T-helper 1 cell (primary cell): ENCODE data around the gene MCC.
"Not testable (repeated sequence)": the region's sequence is repeated elsewhere in the genome, so short reads cannot be mapped to it uniquely, and the experiment has no call there.

Experiments
- DNase-seq, 5 donors: peaks; one replicate each; pipeline ENCODE4 v3.0.0-alpha.2; 2012 to 2020

MCC gene

DNA sequence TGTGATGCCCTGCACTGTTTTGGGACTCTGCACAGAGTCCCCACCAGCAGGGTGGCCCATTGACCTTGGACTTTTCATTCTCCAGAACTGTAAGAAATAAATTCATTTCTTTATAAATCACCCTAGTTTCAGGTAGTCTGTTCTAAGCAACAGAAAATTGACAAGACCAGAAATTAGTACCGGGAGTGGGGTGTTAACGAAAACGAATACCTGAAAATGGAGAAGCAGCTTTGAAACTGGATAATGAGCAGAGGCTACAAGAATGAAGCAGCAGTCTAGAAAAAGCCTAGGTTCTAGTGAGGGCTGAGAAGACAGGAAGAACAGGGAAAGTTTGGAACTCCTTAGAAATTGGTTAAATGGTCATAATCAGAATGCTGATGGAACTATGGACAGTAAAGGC, 2.1 kb upstream of the MCC start:
- DNase-seq: no peak

DNA sequence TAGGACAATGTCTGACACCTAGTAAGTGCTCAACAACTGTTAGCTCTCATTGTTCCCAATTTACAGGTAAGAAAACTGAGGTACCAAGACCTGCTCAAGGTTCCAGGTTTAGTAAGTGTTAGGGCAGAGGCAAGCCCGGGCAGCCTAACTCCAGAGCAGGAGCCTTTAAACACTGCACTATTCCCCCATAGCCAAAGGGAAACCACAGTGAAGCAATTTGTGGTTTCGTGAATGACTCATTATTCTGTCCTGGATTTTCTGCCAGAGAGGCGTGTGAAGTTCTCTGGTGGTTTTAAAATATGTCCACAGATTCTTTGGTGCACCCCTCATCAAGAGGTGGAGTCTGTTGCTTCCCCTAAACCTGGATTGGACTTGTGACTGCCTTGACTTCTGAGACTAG, 1.0 kb upstream of the MCC start:
- peak in 1 of 5 donors; percentile 43 for DNase-seq

DNA sequence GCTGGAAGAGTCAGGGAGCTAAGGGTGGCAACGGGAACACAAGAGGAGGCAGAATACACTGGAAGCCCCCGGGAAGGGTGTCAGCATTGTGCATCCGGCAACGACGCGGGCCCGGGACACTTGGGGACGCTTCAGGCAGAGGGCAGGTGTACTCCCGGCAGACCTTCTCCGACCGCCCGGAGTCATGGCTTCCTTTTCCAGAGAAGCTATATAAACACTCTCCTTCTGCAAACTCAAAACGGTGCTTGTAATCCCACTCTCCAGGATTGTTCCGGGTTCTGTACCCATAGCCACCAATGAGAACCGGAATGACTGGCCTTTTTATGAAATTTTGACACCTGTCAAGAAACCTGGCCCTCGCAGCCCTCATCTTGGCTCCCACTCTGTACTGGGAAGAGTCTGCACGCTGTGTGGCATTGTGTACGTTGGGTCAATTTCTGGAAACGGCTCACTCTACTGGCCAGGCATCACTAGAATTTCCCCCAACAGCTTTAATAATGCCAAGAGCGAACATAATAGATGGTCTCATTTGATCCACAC, 462 bp upstream of the MCC start:
- DNase-seq: no peak

DNA sequence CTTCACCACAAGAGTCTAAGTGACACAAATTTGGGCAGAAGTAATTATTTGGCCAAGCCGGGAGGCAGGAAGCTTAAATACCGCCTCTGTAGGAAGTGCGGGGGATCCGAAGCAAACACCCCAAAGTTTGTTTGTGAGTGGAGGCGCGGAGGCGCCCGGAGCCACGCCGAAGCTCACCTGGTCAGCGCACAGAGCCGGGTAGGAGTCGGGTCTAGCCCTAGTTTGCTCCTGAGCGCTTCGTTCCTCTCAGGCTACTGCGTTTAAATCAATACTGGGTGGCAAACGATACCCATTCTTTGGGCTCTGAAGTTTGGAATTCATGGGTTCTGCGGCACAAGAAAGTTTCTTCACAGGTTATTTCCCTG, 855 bp downstream of the MCC start:
- DNase-seq: no peak

DNA sequence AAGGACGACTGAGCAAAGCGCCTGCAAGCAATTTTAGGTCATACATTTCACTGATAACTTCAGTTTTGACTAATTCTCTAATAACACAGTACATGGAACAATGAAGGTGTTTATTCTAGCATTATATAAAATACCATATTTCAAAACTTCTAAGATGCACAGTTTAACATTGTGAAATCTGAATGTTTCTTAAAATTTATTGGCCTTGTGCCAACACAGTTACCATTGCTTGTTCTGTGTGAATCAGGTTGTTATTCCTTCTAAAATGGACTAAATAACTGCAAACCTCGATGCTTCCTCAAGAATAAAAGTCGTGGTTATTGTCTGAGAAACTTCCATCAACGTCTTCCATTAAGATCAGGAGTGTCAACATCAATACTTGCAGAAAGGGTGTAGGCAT, 8.0 kb downstream of the MCC start:
- no peak for DNase-seq

DNA sequence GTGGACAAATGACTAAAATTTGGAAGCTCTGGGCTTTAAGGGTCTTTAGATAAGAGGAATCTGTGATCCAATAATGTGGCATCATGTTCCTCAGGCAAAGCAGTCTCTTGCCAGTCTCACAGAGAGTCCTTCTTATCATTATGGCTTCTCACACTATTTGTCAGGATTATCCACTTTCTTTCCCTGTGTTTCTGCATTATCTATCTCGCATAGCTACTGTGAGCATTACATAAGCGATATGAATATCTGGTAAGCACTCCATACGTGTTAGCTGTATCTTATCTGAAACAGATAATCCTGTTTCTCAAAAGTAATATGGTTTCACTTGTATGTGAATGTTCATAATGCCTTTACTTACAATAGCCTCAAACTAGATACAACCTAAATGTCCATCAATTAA, 9.6 kb downstream of the MCC start:
- DNase-seq: no peak

DNA sequence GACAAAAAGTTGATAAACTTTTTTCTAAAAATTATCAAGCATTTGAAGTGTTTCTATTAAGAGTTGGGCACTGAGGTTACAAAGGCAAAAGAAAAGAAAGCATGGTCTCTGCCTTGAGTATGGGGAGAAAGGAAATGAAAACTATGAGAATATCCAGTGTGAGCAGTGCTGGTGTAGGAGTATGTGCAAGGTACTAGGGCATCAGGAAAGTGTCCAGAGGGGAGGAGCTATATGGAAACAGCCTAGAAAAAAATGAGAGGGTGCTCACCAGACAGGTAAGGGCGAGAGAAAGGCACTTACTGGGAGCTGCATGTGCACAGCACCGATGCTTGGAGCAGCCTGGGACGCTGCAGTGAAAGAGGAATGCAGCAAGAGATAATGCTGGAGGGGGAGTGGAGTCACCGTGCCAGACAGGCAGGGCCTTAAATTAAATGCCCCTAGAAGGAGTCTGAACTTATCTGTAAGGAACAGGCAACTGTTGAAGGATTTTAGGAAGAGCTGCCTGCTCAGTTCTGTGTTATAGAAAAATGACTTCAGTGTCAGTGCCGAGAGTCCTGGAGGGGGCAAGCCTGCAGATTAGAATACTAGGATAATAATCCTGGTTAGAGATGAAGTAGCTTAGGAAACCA, 14.0 kb downstream of the MCC start:
- DNase-seq: no peak

DNA sequence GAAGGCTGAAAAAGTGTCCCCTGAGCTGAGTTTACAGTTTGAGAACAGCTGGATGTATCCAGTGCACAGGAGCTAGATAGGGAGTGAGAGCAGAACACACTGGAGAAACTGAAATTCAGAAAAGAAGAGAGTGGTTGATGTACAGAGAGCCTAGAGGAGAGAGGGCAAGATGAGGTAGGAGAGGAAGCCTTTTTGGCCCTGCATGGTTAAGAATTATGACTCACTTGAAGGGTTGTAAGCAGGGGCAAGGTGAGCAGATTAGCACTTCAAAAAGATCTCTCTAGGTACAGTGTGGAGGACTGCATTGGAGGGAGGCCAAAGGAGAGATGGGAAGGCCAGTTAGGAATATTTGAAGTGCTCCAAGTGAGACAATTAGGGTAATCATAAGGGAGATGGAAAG, 25.2 kb downstream of the MCC start:
- no peak for DNase-seq

DNA sequence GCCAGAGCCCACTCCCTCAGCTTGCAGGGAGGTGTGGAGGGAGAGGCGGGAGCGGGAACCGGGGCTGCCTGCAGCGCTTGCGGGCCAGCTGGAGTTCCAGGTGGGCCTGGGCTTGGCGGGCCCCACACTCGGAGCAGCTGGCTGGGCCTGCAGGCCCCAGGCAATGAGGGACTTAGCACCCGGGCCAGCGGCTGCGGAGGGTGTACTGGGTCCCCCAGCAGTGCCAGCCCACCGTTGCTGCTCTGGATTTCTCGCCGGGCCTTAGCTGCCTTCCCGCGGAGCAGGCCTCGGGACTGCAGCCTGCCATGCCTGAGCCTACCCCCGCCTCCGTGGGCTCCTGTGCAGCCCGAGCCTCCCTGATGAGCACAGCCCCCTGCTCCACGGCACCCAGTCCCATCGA, 31.1 kb downstream of the MCC start:
- not testable (repeated sequence) for DNase-seq

DNA sequence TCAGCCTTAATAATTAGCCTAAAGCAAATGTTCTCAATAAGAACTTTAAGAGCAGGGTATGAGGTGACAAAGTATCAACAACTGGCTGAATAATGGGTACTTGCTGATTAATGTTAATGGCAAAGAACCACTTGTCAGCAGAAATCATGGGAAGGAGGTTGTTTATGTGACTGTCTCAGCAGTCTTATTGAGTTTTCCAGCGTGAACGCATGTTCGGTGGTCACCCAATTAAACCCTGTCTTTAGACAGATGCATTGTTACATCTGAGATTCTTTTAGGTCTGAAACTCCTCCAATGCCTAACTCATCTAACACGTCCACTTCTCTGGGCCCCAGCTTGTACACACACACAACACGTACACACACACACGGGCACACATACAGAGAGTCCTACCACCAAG, 35.3 kb downstream of the MCC start:
- DNase-seq: no peak

DNA sequence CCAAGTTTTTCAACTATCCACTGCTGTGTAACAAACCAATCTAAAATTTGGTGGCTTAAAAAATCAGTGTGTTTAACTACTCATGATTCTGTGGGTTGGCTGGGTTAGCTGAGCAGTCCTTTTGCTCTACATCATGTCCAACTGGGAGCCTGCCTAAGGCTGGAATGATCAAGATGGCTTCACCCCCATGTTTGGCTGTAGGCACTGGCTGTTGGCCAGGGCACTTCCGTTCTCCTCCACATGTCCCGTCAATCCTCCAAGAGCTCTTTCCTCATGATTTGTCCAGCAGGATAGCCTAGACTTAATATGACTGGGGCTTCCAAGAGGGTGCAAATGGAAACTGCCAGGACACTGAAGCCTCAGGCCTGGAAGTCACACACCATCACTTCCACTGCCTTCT, 36.5 kb downstream of the MCC start:
- DNase-seq: no peak

DNA sequence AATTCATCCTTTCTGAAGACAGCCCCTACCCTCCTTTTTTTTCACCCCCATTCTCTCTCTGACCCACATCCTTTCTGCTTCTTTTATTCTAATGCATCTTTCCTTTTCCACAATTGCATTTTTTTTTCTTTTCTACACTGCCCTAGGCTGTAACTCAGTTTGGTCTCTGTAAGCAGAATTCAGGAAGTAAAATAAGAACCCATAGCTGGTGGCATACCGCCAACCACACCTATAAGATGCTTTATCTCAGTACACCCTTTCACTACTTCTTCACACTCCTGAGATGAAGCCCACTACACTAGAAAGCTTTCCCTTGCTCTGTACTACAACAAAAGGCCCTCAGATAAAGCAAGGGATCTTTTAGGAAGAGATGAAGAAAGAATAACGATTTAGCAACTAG, 37.3 kb downstream of the MCC start:
- no peak for DNase-seq

DNA sequence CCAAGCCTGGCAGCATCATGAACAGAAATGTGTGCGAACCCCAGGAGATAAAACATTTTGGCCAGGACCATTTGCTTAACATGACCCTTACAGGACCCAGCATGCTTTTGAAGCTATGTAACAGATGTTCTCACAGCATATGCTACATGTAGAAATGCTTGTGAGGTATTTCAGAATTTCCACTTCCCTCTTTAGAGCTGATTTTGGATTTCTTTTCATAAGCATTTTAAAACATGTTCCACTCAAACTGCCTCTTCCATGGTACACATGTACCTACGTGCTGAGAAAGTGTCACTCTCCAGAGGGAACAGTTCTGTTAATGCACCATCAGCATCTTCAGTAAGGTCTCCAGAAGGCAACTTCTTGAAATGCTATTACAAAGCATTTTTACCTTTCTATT, 37.8 kb downstream of the MCC start:
- no peak for DNase-seq

DNA sequence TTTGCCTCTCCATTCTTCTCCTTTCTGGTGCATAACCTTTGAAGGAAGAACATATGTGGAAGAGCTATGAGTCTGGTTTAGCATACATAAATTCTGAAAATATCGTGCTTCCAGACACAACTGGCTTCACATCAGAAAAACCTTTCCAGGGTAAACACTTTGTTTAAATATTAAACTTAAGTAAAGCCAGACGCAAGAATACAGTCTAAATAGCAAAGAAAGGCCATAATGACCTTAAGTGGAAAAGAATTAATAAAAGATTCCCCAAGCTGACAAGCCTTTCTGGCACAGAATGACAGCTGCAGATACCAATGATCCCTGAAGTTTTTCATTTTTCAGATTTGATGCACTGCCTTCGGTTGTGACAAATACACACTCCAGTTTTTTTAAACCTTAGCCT, 40.0 kb downstream of the MCC start:
- no peak for DNase-seq

DNA sequence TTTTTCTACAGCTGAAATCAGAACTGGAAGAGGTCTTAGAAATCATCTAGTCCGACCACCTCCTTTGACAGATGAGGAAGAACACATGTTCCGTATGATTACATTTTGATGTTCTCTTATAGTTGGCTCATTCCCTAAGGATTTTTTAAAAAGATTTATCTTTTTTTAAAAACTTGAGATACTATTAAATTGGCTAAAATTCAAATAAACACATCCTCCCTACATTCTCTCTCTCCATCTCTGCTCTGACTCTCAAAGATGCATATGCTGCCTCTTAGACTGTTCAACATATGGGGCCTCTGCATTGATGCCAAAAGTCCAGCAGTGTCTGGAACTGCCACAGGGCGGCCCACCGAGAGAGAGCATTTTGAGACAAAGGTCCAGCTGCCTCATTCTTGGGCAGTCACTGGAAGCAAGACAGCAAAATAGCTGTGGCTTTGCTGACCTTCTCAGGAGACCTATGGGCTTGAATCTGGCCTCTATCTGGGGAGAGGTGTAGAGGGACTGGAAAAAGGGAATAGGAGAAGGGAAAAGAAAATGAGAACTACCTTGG, 40.7 kb downstream of the MCC start:
- DNase-seq: no peak

DNA sequence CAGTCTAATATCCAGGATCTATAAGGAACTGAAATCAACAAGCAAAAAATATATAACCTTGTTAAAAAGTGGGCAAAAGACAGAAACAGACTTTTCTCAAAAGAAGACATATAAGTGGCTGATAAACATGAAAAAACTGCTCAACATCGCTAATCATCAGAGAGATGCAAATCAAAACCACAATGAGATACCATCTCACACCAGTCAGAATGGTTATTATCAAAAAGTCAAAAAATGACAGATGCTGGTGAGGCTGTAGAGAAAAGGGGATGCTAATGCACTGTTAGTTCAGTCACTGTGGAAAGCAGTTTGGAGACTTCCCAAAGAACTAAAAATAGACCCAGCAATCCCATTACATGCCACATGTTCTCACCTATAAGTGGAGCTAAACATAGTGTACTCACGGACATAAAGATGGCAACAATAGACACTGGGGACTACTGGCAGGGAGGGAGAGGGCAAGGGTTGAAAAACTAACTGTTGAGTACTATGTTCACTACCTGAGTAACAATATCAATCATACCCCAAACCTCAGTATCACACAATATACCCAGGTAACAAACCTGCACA, 41.8 kb downstream of the MCC start:
- no peak for DNase-seq

DNA sequence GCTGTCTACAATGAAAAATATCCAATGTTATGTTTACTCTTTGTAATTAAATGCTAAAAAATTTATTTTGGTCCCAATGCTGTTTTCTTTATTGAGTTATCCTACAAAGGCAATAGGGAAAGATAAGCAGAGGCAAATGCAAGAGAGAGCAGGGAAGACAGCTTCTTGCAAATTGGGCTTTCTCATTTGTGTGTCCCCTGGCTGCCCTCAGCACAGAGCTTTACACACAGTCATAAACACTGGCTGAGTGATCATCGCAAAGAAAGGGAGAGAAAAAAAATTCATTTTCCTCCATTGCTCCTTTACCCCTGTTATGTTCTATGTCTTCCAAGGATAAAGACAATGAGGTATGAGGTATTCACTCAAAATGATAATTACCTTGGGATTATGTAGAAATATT, 51.1 kb downstream of the MCC start:
- DNase-seq: no peak

DNA sequence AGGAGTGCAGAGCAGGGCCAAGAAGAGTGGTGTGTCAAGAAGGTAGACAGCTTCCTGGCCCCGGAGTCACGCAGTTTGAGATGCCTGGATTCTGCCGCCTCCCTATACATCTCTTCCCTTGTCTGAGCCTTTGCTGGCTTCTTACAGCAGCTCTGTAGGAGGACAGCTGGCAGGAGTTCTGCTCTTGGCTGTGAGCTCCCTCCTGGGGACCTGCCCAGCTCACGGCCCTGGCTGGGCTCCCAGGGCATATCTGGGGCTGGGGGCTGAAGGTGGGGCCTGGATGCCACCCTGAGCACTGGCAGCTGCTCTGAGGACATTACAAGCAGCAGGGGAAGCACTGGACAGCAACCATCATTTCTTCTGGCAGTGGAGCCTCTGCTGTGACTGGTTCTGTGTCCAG, 52.7 kb downstream of the MCC start:
- DNase-seq: no peak

DNA sequence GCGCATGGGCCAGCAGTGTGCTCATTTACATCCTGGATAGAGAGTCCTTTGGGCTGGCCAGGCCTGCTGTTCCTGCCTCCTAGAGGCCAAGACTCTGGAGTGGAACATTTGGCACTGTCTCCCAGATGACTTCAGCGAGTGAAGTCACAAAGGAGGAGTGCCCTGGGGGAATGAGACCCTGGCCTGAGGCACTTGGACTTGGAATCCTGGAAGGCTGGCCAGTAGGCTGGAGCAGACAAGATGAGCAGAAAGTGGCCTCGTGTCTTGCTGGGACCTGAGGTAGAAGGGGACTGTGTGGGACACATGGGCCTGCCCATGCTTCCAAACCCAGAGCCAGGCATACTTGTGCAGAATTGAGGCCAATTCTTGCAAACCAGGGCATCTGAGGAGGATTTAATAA, 53.4 kb downstream of the MCC start, which contains the start of gene TSSK1B:
Gene TSSK1B (minus strand): TSS at position 101 of the 400 bp plus-strand sequence. CDS start 150 bp downstream, outside the sequence.
- no peak for DNase-seq

DNA sequence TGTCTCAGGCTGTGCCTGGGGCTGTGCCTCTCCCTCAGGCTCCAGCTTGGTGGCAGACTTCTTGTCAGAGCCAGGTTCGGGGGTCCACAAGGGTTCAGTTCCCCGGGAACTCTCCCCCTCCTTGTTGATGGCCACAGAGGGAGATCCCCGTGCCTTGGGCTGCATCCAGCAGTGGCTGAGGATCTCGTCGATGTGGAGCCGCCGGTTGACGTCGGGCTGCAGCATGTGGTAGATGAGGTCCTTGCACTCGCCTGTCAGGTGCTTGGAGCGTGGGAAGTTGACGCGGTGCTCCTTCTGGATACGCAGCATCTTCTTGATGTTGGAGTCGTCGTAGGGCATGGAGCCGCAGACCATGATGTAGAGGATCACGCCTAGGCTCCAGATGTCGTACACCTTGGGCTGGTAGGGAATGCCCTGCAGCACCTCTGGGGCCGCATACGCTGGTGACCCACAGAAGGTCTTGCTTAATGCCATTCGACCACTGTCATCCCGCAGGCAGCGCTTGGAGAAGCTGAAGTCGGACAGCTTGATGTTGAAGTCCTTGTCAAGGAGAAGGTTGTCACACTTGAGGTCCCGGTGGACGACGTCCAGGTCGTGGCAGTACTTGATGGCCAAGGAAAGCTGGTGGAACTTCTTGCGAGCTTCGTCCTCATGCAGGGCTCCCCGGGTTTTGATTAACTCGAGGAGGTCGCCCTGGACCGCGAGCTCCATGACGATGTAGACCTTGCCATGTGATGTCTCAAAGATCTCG, 54.2 kb downstream of the MCC start:
- no peak for DNase-seq

DNA sequence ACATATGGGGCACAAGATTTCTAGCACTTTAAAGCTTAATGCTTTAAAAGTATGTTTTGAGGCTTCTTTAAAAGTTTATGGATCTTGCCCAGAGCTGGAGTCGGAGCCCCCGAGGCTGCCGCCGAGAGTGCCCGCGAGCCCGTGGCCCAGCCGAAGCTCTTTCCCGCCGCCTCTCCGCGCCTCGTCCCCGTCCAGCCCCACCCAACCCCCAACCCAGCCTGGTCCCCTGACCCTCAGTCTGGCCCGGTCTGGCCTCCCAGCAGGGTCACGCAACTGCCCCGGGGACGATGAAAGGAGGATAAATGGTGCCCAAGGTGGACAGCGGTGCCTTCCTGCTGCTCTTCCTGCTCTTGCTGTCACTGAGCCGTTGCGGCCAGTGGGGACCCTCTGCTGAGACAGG, 55.2 kb downstream of the MCC start:
- no peak for DNase-seq

DNA sequence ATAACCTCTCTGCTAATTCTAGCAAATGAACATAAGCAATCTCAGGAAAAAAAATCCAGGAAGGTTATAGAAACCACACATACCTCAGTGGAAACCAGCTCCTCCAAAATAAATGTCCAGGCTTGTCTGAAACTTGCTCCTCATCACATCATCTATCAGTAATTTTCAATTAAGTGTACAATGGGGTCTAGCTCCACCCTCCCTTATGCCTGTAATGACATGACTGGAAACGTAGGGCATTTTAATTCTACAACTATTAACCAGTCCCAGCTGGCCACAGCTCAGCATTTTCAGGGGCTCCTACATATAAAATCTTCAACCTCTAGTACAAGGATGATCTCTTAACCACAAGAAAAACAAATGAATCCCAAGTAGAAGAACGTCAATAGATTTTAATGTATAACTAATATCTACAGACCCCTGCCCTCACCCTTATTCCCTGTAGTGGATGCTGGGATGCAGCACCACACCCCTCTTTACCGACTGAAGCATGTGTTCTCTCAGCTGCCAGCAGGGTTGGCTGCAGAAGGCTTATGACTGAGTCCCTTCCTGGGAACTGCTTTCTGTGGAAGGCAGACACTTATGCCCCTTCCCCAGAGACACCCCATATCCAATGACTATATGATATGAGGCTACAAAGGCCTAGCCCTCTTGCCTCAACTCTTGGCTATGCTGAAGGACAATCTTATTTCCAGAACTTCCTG, 60.2 kb downstream of the MCC start:
- no peak for DNase-seq

DNA sequence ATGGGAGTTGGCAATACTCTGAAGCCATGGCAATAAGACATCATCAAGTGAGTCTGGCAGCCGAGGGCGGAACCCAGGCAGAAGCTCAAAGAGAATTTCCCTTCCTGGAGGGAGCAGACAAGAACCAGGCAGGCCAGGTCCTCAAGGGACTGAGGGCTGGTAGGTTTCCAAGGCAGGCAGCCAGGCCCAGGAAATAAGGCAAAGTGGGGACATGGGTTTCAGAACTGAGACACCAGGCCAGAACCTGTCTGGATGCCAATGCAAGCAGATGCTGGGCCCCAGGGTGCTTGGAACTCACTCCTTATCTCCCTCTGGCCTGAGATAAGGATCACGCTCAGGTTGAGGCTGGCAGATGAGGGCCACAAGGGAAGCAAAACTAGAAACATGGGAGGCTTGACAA, 62.3 kb downstream of the MCC start:
- no peak for DNase-seq
